DOHH2 (cell line): ENCODE data around the gene MYO1A.

Source experiments
- CTCF ChIP-seq: fragments of 200-600 bp; sonication (generic); IDR thresholded peaks from one replicate; pipeline ENCODE4 v1.5.1; 2014; ENCODE audit warnings: antibody characterized with exemption, mild to moderate bottlenecking, low read depth, low read length; ENCODE audit not compliant: poor library complexity, severe bottlenecking
- EZH2phosphoT487 ChIP-seq: fragments of 200-600 bp; sonication (generic); IDR thresholded peaks from 2 replicates; pipeline ENCODE4 v1.6.1; 2017; ENCODE audit warnings: borderline replicate concordance, mild to moderate bottlenecking, antibody characterized with exemption, low read length, moderate library complexity, mixed read lengths

- TF ChIP-seq CTCF = no peak
- no peak for TF ChIP-seq EZH2phosphoT487
Observed at GRCh38 chr12:57025196-57025595, 24.7 kb downstream of the MYO1A start.
